Activated T-cell treated with anti-CD3 and anti-CD28 coated beads, Interleukin-2, amount 50 U/mL, for 48 hours (primary cell): ENCODE measurements around the gene RAB34.

Experiments
- DNase-seq, 2 experiments: peaks; one replicate each; pipeline ENCODE4 v3.0.0-alpha.2; 2020

Gene RAB34

DNA sequence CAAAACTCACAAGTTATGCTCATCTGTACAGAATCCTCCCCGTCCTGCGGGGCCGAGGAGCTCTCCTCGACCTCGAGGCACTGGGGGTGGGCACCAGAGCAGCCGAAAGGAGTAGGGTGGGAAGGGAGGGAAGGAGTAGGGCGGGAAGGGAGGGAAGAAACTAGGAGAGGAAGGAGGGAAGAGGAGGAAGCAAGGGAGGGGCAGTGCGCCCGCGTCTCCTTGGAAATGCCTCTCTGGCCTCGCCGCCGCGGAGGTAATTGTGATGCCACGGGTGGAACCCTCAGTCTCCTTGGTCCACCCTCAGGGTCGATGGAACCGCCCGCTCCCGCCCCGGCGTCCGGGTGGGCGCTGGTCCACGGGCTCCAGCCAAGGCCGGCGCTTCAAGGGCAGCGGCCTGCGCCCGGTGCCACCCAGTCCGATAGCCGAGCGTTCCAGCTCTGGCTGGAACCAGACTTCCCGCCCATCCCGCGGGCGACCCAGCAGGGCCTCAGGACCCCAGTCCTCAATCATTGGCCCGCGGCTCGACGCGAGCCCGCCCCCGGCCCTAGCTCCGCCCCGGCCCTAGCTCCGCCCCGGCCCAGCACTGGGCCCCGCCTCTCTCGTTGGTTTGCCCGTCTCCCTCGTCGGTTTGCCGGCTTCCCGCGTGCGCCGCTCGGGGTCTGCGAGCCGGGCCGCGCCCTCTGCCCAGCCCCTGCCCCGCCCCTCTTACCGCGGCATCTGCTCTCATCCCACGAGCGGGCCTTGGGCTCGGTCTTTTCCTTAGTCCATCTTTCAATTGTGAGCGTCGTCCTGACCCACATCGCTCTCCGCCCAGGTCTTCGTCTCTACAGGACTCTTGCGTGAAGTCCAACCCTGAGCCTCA, 6.6 kb downstream of the RAB34 start:
- peak; percentile 92 to 96 for DNase-seq

DNA sequence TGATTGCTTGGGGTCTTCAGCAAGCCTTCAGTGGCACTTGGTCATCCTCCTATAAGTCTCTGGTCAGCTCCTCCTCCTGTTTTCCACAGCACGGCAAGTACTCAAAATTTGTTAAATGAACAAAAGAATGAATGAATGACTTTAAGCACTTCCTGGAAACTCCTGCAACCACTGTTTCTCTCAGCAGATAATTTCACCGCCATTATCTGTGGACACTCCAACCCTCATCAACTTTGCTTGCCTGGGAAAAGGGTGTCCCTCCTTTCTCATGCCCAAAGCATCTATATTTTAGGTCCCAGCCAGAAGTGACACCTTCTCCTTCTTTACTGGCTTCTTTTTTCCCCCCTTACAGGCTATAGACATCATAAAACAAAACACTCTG, 10.3 kb downstream of the RAB34 start:
- DNase-seq, result no peak

DNA sequence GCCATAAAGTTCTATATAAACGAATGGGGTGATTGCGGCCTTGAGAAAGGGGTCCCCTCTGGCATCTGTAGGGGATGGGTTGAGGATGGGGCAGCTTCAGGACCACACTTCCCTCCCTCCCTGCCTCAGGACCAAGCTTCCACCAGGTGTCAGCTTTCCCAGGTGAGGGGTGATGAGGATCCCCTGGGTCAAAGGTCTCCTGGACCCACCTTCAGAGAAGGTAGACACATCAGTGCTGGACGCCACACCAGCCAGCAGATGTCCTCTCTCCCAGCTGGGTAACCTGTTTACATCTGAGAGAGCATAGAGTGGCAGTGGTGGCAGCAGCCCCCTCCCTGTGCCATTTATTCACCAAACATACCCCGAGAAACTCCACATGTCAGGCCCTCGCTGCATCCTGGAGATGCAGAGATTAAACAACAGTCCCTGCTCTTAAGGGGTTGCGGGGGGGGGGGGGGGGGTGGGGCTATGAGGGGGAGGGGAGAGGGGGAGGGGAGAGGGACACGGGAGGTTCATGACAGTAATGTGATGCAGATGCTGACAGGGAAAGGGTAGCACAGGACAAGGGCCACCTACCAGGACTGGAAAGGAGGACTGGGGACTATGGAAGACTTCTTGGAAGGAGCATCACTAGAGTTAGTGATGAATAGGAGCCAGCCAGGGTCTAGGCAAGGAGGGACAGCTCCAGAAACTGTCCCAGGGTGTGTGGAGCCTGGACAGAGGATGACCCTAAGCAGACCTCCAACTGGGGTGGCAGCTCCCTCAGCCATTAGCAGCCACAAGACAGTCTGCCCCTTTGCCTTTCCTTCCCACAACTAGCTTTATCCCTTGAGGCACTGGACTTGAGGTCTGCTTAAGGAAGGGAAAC, 11.0 kb downstream of the RAB34 start:
- DNase-seq, result no peak

DNA sequence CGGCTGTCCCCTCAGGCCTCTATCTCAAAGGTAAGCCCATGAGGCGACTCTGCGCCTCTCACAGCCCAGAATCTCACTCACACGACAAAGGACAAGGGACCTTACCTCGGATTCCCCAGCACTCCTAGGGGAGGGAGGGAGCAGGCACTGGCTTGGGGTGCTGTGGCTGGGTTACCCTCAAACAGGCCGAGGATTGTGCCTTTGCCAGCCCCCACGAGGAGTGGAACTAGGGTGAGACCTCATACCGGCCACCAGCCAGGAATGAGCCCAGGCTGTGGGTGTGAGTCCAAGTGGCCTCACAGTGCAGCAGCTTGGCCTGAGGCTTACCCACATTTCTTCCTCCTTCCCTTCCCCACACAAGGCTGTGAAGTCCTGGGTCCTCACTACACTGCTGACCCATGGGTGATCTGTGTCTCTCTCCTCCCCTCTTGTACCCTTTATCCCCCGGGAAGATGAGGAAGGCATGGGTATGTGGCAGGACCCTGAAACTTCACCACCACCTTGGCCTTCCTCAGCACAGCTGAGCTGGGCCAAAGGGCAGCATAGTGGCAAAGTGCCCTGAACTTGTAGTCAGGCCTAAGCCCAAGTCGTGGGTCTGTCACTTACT, 11.8 kb downstream of the RAB34 start:
- no peak for DNase-seq

DNA sequence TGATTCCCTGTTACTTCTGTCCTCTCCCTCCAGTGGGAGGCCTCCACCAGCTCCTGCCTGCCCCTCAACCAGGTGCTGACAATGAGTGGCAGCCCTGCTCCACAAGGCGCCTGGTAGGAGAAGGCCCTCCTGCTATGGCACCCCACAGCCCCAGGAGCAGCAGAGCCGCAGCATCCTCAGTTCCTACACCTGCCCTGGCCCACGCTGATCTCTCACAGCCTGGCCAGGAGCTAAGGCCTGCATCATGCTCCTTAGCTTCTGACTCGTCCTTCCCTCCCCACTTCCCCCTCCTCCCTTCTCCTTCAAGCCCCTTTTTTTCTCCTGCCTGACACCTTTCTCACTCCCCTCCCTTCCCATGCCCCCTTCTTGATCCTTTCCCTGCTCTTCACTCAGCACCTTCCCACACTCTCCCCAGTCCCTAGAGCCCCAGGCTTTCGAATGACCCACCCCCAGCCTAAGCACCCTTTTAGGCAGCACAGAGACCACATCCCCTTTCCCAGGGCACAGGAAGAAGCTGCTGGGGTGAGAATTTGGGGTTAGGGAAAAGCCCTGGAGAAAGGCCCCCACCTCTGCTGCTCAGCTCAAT, 12.5 kb downstream of the RAB34 start:
- DNase-seq, result no peak

DNA sequence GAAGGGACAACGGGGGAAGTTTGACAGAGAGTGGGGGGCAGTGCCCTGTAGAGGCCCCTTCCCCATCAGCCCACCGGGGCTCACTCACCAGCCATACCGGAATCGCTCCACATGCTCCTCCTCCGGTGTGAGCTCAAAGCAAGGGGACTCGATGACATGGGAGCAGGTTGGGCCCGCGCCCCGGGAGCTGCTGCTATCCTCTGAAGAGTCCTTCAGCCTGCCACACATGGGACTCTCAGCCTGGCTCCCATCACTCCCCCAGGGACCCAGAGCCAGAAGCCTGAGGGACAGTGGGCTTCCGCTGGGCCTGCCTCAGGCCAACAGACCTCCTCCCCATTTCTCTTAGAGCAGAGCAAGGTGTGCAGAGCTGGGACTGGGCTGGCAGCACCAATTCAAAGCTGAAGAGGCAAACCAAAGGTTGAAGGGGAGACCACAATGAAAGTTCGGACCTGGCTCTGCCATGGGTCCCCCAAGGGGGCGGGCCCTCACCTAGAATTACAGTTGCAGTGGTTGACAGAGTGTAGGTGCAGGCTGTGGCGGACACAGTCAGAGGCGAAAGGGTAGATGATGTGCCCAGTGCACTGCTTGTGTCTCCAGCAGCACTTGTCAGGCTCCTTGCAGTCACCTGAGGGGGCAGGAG, 13.3 kb downstream of the RAB34 start:
- DNase-seq, result no peak

DNA sequence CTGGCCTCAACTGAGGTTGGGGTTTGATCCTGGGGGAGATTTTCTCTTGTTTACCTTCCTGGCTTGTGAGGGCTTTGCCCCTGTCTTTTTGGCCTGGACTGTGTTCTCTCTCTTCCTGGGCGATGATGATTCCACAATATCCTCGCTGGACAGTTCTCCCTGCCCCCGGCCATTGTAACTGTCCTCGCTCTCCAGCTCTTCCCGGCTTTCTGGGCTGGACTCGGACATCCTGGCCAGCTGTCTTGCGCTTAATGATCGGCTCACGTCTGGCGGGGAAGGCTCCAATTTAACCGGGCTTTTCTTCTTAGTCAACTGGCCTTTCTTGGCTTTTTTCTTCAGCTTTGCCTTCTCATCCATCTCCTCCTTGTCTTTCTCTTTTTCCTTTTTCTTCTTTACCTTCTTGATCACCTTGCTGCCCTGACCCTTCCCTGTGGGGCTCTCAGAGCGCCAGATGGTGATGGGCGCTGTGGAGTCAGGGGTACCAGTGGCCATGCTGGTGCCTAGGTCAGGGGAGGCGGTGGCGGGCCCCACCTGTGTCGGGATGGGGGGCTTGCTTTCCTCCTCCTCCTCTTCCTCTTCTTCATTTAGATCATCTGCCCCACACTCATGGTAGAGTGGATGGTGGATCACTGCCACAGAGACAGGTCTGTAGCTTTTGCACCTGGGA, 14.0 kb downstream of the RAB34 start:
- no peak for DNase-seq

DNA sequence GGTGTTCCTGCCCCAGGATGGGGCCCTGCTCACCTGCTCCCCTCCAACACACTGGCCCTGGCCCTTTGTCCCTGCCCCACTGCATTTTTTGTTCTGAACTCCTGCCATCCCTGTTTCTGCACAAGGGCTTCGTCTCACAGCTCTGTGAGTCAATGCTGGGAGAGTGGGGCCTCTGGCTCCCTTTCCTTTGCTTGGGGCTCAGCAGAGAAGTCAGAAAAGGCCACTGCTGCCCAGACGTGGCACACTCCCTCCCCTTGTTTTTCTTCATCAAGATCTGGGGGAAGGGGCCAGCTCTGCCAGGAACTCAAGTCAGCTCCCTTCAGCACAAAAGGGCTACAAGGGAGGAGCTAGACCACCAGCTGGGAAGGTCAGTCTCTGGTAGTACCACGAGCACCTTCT, 14.9 kb downstream of the RAB34 start:
- DNase-seq, result no peak

DNA sequence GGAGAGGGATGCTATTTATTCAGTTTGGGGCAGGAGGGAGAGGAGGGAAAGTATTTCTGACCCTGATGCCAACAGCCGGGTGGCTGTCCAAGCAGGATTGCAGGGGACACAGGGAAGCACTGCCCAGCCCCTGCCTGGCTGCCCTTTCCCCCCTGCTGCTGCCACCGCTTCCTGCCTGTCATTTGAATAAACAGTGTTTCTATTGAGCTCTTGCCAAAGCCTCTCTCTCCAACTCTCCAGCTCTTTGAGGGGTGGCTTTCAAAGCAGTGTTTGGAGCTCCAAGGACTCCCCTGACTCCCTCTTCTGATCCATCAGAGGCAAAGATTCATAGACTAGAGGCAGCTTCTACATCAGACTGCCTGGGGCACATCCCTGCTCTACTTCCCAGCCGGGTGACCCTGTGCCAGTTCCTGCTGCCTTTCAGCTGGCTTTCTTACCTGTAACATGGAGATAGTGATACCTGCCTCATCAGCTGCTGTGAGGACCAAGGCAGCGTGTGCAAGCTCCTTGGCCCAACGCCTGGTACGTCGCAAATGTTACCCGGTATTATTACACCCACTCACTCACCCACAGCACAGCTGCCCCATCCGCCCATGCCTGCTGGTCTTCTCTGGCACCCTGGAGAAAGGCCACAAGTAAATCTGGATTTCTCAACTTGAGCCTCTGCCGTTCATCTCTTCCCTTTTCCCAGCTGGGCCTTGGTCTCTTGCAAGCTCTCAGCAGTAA, 15.5 kb downstream of the RAB34 start:
- no peak for DNase-seq

DNA sequence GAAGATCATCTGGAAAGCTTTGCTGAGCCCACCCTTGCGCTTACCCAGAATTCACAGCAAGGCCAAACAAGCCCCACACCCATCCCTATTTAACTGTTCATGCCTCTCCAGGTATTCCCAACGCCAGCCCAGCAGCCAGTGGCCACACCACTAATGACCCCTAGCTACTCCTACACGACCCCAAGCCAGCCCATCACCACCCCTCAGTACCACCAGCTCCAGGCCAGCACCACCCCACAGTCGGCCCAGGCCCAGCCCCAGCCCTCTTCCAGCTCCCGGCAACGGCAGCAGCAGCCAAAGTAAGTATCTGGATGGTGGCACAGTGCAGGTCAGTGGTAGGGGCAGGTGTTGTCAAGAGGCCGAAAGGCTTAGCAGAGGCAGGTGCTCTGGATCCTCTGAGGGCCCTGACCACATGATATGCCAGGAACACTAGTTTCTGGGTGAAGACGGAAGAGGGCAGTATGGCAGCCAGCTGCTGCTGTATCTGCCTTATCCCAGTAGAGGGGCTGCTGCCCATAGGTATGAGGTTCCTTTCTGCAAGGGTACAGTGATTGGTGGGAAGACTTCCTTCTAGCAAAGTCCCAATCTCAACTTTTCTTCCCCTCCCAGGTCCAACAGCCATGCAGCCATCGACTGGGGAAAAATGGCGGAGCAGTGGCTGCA, 16.7 kb downstream of the RAB34 start:
- DNase-seq, result no peak

DNA sequence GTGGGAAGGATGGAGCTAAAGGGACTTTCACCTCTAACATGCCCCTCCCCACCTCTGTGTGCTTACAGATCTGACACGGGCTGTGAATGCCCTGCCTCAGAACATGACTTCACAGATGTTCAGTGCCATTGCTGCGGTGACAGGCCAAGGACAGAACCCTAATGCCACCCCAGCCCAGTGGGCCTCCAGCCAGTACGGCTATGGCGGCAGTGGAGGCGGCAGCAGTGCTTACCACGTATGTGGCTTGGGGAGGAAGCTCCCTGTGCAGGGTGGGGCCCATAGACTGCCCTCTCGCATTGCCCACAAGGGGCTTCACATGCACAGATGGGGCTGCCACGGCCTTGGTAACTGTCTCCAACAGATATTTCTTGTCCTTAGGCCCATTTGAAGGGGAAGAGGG, 17.4 kb downstream of the RAB34 start:
- DNase-seq, result no peak

DNA sequence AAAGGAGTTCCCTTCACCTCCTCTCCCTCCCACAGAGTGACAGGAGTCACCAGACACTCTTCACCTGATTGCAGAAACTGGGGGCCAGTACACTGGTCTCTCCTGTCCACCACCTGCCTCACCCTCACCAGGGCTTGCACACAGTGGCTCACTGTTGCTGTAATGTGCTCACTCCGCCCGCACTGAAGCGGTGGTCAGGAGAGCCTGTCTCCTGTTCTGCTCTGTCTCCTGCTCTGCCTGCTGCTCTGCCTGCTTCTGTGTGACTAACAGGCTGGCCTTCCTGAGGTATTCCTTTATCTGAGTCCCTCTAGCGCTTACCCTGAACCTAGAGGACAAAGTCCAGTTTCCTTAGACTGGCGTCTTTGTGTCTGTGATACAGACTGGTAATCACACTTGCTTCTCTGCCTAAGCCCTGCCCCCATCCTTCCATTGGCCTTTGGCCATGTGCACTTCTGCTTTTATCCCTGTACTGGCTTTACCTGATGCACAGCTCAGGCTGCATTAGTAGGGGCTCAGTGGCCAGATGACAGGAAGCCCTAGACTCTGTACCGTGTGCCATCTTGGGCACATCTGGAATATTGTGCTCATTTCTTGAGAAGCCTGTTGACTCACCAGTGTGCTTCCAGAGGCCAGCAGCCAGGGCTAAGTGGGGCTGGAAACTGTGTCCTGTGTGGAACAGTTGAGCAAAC, 19.3 kb downstream of the RAB34 start:
- no peak for DNase-seq

DNA sequence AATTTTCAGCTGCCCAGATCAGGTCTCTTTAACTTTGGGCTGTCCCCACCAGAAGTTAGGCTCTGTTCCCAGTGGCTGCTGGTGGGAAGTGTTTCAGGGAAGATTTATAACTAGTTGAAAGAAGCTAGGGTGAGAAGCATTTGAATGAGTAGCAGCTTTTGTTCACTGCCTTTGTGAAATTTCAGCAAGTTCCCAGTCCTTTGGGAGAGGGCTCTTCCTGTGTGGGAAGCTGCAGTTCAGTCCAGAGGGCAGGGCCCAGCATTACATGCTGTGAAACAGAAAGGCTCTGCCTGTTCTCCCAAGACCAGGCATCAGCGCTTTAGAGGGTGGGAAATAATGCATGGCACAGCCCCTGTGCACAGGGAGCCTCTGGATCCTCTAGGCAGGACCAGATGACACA, 23.8 kb downstream of the RAB34 start:
- DNase-seq, result no peak

DNA sequence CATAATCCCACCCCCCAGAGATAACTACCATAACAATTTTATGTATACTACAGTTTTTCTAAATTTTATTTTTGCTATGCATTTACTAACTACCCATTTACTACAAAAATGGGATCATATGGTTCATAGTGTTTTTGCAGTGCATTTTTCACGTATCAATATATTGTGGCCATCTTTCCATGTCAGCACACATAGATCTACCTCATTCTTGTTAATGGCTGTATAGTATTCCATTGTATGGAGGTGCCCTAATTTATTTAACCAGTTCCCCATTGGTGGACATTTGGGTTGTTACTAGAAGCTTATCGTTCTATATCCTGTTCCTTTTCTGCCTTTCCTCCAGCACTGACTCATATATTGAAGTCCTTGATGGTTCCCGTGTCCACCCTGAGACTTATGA, 28.7 kb downstream of the RAB34 start:
- DNase-seq, result no peak

DNA sequence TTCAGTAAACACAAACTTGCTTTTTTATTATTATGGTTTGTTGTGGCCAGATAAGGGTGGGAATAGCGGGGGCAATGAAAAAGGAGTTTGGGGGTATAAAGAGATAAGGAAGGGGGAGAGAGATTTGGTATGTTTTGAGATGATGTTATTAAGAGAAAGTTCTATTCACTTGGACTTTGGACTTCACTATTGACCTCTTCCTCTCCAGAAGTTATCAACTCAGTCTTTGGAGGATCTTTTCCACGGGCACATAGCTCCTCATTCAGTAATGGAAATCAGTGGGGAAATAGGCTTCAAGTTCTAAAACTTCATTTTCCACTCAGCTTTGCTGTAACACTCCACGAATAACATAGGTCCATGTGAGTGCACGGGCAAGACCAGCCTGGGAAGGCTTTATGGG, 29.2 kb downstream of the RAB34 start:
- no peak for DNase-seq

DNA sequence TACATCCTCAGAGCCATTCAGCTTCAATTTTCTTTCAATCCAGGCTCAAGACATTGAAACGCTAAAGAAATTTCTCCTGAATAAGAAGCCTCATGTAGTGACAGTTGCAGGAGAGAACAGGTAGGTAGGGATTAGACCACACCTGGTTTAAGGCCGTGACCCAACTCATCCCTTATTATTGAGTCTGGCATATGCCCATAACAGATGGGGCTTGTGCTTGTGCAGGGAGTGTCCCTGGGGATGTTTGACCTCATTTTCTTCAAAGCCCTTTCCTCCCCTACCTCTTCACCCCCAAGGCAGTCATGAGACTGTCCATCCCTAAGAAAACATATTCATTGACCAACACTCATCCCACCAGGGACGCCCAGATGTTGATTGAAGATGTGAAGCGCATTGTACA, 31.4 kb downstream of the RAB34 start:
- DNase-seq, result no peak

DNA sequence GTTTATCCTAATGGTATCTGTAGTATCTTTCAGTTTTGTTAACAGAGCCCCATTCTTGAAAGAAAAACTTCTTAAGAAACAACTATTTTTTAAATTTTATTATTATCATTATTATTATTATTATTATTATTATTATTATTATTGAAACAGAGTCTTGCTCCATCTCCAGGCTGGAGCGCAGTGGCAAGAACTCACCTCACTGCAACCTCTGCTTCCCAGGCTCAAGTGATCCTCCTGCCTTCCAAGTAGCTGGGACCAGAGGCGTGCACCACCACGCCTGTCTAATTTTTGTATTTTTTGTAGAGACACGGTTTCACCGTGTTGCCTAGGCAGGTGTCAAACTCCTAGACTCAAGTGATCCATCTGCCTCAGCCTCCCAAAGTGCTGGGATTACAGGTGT, 32.3 kb downstream of the RAB34 start:
- DNase-seq, result no peak

DNA sequence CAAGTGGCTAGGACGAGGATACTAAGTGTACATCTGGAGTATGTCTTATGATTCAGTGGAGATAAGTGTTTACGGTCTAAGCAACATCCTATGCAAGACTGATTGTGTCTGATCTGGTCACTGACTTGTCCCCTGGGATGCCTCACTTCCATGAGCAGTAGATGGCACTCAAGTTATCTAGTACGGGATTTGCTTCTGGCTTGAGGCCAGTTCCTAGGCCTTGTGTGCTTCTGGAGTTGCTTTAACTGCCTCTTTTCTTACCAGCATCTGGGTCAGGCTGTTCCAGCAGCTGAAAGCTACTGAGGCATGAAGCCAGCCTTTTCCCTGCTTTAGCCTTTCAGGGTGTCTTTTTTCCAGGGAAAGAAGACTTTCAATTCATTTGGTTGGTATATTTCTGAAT, 32.7 kb downstream of the RAB34 start:
- no peak for DNase-seq

DNA sequence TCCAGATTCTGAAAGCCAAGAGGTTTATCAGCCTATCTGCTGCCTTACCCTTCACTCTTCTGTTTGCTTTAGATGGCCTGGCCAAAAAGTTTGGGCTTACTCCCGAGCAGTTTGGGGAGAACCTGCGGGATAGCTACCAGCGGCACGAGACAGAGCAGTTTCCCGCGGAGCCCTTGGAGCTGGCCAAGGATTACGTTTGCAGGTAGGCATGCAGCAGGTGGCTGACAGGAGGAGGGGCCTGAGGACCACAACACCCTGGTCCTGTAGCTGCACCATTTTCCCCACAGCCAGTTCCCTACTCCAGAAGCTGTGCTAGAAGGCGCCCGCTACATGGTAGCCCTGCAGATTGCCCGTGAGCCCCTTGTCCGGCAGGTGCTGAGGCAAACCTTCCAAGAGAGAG, 35.0 kb downstream of the RAB34 start:
- no peak for DNase-seq

DNA sequence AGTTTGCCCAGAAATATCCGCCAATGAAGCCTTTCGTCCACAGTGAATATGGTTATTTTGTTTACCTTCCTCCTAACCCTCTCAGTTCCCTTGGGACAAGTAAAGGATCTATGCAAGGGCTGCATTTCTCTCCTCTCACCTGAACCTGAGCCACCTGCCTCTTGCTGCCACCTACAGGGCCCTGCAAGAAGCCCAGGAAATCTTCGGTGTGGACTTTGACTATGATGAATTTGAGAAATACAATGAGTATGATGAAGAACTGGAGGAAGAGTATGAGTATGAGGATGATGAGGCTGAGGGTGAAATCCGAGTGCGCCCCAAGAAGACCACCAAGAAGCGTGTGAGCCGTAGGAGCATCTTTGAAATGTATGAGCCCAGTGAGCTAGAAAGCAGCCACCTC, 41.7 kb downstream of the RAB34 start:
- DNase-seq, result no peak
